ENCODE measurements around the gene SULT4A1.

GRCh38 chr22:43859176-43859575 lies 3.1 kb downstream of the SULT4A1 start:
- TF ChIP-seq, protein P1, sequence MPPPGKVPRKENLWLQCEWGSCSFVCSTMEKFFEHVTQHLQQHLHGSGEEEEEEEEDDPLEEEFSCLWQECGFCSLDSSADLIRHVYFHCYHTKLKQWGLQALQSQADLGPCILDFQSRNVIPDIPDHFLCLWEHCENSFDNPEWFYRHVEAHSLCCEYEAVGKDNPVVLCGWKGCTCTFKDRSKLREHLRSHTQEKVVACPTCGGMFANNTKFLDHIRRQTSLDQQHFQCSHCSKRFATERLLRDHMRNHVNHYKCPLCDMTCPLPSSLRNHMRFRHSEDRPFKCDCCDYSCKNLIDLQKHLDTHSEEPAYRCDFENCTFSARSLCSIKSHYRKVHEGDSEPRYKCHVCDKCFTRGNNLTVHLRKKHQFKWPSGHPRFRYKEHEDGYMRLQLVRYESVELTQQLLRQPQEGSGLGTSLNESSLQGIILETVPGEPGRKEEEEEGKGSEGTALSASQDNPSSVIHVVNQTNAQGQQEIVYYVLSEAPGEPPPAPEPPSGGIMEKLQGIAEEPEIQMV (tag; conservative IDR thresholded peaks at IDR 0.05; ENCODE audit: low read depth), result no peak
- TF ChIP-seq BCLAF1 (IDR thresholded peaks at IDR 0.05; ENCODE audit: borderline replicate concordance in 1 of 2, control insufficient read depth in 1 of 2, low read depth in 2 of 2, low read length in 1 of 2) (no peak), NR2C2 (CRISPR knock-in tag; IDR thresholded peaks at IDR 0.05) (no peak), NR2C2 (tag; IDR thresholded peaks at IDR 0.05) (no peak), CEBPB (tag; IDR thresholded peaks at IDR 0.05) (no peak), CBX3 (IDR thresholded peaks at IDR 0.05; ENCODE audit: borderline replicate concordance in 1 of 2, low read length in 2 of 2) (no peak), SRF (CRISPR knock-in tag; IDR thresholded peaks at IDR 0.05) (no peak), ZNF274 (IDR thresholded peaks at IDR 0.05; ENCODE audit: borderline replicate concordance, low read depth, low read length) (no peak), CBX5 (IDR thresholded peaks at IDR 0.05; ENCODE audit: borderline replicate concordance, low read depth) (no peak), EP300 (IDR thresholded peaks at IDR 0.05; ENCODE audit: low read length) (no peak), RFX5 (IDR thresholded peaks at IDR 0.05; ENCODE audit: low read depth, low read length) (no peak), ZFP36 (IDR thresholded peaks at IDR 0.05; ENCODE audit: low read depth, low read length, partially characterized antibody) (no peak)
- TF ChIP-seq, protein P2, sequence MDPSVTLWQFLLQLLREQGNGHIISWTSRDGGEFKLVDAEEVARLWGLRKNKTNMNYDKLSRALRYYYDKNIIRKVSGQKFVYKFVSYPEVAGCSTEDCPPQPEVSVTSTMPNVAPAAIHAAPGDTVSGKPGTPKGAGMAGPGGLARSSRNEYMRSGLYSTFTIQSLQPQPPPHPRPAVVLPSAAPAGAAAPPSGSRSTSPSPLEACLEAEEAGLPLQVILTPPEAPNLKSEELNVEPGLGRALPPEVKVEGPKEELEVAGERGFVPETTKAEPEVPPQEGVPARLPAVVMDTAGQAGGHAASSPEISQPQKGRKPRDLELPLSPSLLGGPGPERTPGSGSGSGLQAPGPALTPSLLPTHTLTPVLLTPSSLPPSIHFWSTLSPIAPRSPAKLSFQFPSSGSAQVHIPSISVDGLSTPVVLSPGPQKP (CRISPR knock-in tag; IDR thresholded peaks at IDR 0.05), result no peak
- TF ChIP-seq, protein P3, sequence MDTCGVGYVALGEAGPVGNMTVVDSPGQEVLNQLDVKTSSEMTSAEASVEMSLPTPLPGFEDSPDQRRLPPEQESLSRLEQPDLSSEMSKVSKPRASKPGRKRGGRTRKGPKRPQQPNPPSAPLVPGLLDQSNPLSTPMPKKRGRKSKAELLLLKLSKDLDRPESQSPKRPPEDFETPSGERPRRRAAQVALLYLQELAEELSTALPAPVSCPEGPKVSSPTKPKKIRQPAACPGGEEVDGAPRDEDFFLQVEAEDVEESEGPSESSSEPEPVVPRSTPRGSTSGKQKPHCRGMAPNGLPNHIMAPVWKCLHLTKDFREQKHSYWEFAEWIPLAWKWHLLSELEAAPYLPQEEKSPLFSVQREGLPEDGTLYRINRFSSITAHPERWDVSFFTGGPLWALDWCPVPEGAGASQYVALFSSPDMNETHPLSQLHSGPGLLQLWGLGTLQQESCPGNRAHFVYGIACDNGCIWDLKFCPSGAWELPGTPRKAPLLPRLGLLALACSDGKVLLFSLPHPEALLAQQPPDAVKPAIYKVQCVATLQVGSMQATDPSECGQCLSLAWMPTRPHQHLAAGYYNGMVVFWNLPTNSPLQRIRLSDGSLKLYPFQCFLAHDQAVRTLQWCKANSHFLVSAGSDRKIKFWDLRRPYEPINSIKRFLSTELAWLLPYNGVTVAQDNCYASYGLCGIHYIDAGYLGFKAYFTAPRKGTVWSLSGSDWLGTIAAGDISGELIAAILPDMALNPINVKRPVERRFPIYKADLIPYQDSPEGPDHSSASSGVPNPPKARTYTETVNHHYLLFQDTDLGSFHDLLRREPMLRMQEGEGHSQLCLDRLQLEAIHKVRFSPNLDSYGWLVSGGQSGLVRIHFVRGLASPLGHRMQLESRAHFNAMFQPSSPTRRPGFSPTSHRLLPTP (IDR thresholded peaks at IDR 0.05; ENCODE audit: borderline replicate concordance, extremely low read depth, insufficient read length), result no peak
